AG04449 (cell line): ENCODE measurements around the gene NOS1AP.

Source experiments
- CTCF ChIA-PET: fragments of 350-600 bp; formaldehyde crosslinking; extraction: SDS; loops from one replicate; lab custom pipeline; 2021; ENCODE audit warnings: antibody characterized with exemption; lab: Yijun Ruan, JAX
- POLR2A ChIA-PET: fragments of 400-600, 350-600 bp; formaldehyde crosslinking; extraction: SDS; loops from one replicate; lab custom pipeline; 2020; ENCODE audit warnings: antibody characterized with exemption, inconsistent platforms; lab: Yijun Ruan, JAX
- DNase-seq: peaks from one replicate; pipeline ENCODE4 v3.0.0-alpha.2; 2010; ENCODE audit warnings: low read depth, low spot score
- H3K4me3 ChIP-seq: 2 replicates; pipeline ENCODE4 v1.5.1; 2011; ENCODE audit warnings: low read depth, mild to moderate bottlenecking, control low read depth, low read length
- TF ChIP-seq, protein P1 (sequence below): IDR thresholded peaks from one replicate; pipeline ENCODE4 v1.5.1; 2011; ENCODE audit warnings: mild to moderate bottlenecking, moderate library complexity, low read length, control low read depth, inconsistent platforms; ENCODE audit not compliant: insufficient read depth; ENCODE audit errors: missing control alignments

The NOS1AP gene

DNA sequence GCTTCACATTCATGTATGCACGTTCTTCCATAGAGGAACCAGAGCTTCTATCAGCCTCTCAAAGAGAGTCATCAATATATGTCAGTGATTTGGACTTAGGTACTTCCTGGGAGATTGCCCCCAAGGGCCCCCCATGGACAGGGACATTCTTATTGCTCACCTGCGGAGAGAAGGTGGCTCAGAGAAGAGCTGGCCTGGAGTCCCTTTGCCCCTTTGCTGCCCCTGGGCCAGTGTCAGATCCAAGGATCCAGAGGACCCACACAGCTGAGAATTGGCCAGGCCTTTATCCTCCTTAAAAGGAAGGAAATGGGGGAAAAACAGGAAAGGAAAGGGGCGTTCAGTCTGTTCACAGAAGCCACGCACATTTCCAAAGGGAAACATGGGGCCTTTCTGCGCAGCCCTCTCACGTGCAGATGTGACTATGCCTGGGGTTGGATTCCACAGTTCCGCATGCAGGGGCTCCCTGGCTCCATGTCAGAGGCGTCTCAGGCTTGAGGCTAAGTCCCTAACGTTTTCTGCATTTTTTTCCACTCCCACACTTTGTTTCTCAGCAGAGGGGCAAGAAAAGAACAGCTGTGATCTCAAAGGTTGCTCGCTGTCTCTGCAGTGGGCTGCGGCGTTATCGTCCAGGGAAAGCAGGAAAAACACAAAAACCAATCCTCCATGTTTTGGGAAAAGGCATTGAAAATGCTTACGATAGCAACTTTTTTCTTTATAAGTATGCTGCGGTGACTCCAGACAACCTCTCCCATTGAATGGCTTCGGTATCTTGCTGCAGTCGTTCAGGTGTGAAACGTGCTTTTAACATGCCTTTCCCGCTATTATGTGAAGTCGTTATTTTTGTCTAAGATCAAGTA lies 318.0 kb downstream of the NOS1AP start:
- TF ChIP-seq, protein P1, sequence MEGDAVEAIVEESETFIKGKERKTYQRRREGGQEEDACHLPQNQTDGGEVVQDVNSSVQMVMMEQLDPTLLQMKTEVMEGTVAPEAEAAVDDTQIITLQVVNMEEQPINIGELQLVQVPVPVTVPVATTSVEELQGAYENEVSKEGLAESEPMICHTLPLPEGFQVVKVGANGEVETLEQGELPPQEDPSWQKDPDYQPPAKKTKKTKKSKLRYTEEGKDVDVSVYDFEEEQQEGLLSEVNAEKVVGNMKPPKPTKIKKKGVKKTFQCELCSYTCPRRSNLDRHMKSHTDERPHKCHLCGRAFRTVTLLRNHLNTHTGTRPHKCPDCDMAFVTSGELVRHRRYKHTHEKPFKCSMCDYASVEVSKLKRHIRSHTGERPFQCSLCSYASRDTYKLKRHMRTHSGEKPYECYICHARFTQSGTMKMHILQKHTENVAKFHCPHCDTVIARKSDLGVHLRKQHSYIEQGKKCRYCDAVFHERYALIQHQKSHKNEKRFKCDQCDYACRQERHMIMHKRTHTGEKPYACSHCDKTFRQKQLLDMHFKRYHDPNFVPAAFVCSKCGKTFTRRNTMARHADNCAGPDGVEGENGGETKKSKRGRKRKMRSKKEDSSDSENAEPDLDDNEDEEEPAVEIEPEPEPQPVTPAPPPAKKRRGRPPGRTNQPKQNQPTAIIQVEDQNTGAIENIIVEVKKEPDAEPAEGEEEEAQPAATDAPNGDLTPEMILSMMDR = no peak
- no peak for DNase-seq
- no peak overlapping the region for H3K4me3 ChIP-seq
- ChIA-PET CTCF (interaction anchor here (0.9 kb wide), 1 partner anchor 11 kb away, joined by 3 read pairs; no protein-coding TSS in a partner anchor), POLR2A (no interaction called here)

DNA sequence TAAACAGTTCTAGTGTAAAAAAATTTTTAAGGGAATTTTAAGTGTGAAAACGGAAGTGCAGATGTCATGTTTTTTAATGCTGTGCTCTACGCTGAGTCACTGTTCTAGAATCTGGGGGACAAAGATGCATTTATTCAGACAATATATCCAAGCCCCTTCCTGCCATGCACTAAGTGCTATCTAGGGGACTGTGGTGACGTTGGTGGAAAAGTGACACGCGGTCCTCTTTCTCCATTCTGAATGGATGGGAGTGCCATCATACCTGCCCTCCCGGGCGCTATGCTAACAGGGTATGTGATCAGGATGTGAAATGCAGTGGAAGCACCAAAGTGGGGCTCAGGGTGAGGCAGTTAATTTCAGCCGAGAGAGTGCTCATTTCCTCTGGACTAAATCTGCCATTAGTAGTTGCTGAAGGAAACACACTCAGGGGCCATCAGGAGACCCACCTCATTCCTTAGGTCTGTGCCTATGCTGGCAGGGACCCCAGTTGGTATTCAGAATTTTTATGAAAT lies 318.6 kb downstream of the NOS1AP start:
- ChIA-PET CTCF (interaction anchor here (5.9 kb wide), 1 partner anchor 332 kb away, joined by 38 read pairs; no protein-coding TSS in a partner anchor), POLR2A (no interaction called here)
- H3K4me3 ChIP-seq = no peak overlapping the region
- TF ChIP-seq, protein P1 = no peak
- no peak for DNase-seq

DNA sequence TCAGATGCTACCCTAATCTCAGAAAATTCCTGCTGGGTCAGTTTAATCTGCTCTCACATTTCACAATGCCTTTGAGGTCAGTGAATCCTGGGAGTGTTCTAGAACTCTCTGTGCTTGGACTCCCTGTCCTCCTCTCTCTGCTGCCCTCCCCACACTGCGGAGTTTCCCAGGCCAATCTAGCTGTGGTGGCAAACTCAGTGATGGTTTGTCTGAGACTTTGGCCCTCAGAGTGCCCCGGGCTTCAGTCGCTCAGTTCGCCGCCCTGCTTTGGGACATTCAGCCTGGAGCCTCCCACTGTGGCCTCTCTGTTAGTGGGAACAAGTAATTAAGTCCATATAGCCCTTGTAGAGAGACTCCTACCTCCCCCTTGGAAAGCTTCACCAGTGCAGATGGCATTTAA lies 319.1 kb downstream of the NOS1AP start:
- no peak overlapping the region for H3K4me3 ChIP-seq
- no peak for DNase-seq
- ChIA-PET CTCF (interaction anchor here (5.9 kb wide), 1 partner anchor 333 kb away, joined by 38 read pairs; no protein-coding TSS in a partner anchor), POLR2A (no interaction called here)
- TF ChIP-seq, protein P1 = no peak

DNA sequence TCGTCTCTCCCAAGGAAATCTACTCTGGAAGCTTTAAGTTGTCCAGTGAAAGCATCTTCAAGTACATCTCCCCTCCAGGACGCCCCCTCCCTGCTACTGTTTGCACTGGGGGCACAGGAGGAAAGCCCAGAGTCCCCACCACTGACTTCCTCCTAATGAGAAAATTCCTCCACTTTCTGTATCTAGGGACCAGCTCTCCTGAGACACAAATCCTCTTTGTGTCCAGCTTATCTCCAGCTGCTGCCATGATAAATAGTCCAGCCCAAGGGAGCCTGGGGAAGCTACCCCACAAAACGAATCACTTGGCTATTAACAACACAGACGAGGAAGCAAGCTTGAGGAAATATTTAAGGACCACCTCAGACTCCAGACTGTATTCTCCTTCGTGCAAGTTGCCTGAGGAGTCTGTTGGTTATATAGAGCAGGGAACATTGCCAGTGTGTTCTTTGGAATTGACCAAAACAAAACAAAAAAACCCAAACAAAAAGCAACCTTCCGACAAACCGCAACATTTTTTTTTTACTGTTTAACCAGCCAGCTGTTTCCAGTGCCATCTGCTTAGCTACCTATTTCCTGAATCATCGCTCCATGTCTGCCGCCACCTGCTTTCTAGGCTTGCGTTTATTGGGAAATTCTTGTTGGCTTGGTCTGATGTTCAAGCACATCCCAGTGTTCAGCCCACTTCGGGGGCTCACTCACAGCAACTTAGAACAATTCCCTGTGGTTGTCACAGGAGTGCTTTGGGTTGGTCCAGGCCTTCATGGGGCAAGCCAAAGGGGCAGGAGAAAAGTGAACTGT lies 319.7 kb downstream of the NOS1AP start:
- DNase-seq = no peak
- POLR2A ChIA-PET = interaction anchor here (0.6 kb wide), 1 partner anchor 138 kb away, joined by 7 read pairs; no protein-coding TSS in a partner anchor
- CTCF ChIA-PET = interaction anchor here (1.0 to 5.9 kb wide), 3 partner anchors 10 to 411 kb away, joined by 3 to 38 read pairs (median 6); no protein-coding TSS in a partner anchor

DNA sequence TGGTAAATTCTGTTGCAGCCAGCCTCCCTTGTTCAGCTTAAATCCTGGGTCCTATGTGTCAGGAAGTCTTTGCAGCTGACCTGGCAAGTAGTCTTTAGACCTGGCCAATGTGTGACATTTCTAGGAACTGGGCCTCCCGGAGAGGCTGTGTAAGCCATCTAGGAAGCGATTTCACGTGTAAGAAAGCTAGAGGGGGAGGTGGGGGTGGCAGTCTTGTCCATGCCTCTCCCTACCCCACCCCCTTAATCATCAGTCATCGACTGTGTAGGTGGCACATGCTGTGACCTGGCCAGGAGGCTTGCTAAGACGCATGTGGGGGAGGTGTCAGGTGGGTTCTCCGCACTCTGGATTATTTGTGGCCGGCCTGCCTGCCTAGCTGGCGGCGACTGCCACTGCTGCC lies 320.5 kb downstream of the NOS1AP start:
- TF ChIP-seq, protein P1 = no peak
- no peak overlapping the region for H3K4me3 ChIP-seq
- ChIA-PET CTCF (interaction anchor here (1.0 to 5.9 kb wide), 5 partner anchors 9 to 411 kb away, joined by 3 to 38 read pairs (median 6); no protein-coding TSS in a partner anchor), POLR2A (interaction anchor here (0.6 kb wide), 1 partner anchor 139 kb away, joined by 7 read pairs; no protein-coding TSS in a partner anchor)
- DNase-seq = no peak

More for the DNA sequence above, 319.7 kb downstream of the NOS1AP start:
- TF ChIP-seq, protein P1 = no peak
- no peak overlapping the region for H3K4me3 ChIP-seq
